ENCODE data around the gene PAFAH1B1. TPM values are rescaled to one million over a fixed set of nuclear protein-coding genes. Genes with fewer than 3 reads are reported as not detected.
A peak's percentile ranks its signal among the peaks of the same experiment; 100 is the strongest.
"Not testable (repeated sequence)": the region's sequence is repeated elsewhere in the genome, so short reads cannot be mapped to it uniquely, and the experiment has no call there.

The PAFAH1B1 gene
- total RNA-seq, 1 donor from 2014 or later, result 109 TPM

GRCh38 chr17:2655546-2655945 lies 62.1 kb downstream of the PAFAH1B1 start:
- no peak for TF ChIP-seq CTCF (IDR thresholded peaks at IDR 0.05; ENCODE audit: insufficient read depth, low read length, severe bottlenecking)
- FAIRE-seq (no peak), DNase-seq (ENCODE audit: low read depth) (no peak)
- Histone ChIP-seq H3K4me3 (ENCODE audit: low read depth, low read length) (no peak overlapping the region), H3K27me3 (ENCODE audit: control insufficient read depth, insufficient read depth, low read length) (no peaks in the 10 kb centered on the region), H3K36me3 (ENCODE audit: control insufficient read depth, insufficient read depth, low read length) (peaks cover 1% of the 10 kb centered on the region)

- FAIRE-seq (no peak), DNase-seq (ENCODE audit: low read depth) (no peak)
- H3K36me3 ChIP-seq (ENCODE audit: control insufficient read depth, insufficient read depth, low read length), result peaks cover under 1% of the 10 kb centered on the region
- no peak overlapping the region for H3K4me3 ChIP-seq (ENCODE audit: low read depth, low read length)
- TF ChIP-seq CTCF (IDR thresholded peaks at IDR 0.05; ENCODE audit: insufficient read depth, low read length, severe bottlenecking), result no peak
- H3K27me3 ChIP-seq (ENCODE audit: control insufficient read depth, insufficient read depth, low read length), result no peaks in the 10 kb centered on the region
These were observed 62.8 kb downstream of the PAFAH1B1 start for GRCh38 chr17:2656283-2656682.

- not testable (repeated sequence) for H3K27me3 ChIP-seq (ENCODE audit: control insufficient read depth, insufficient read depth, low read length); FAIRE-seq; H3K4me3 ChIP-seq (ENCODE audit: low read depth, low read length); H3K36me3 ChIP-seq (ENCODE audit: control insufficient read depth, insufficient read depth, low read length)
- DNase-seq (ENCODE audit: low read depth), result peak; percentile 23
These were observed 65.9 kb downstream of the PAFAH1B1 start for GRCh38 chr17:2659337-2659736.

GRCh38 chr17:2660410-2660809 lies 67.0 kb downstream of the PAFAH1B1 start:
- DNase-seq (ENCODE audit: low read depth); H3K27me3 ChIP-seq (ENCODE audit: control insufficient read depth, insufficient read depth, low read length); H3K4me3 ChIP-seq (ENCODE audit: low read depth, low read length); FAIRE-seq; H3K36me3 ChIP-seq (ENCODE audit: control insufficient read depth, insufficient read depth, low read length): not testable (repeated sequence)

- FAIRE-seq (no peak), DNase-seq (ENCODE audit: low read depth) (no peak)
- Histone ChIP-seq H3K27me3 (ENCODE audit: control insufficient read depth, insufficient read depth, low read length) (no peaks in the 10 kb centered on the region), H3K36me3 (ENCODE audit: control insufficient read depth, insufficient read depth, low read length) (peaks cover 13% of the 10 kb centered on the region), H3K4me3 (ENCODE audit: low read depth, low read length) (no peak overlapping the region)
- TF ChIP-seq CTCF (IDR thresholded peaks at IDR 0.05; ENCODE audit: insufficient read depth, low read length, severe bottlenecking), result no peak
These were observed 78.6 kb downstream of the PAFAH1B1 start for GRCh38 chr17:2672026-2672425.

GRCh38 chr17:2679247-2679646 lies 85.8 kb downstream of the PAFAH1B1 start:
- DNase-seq (ENCODE audit: low read depth); FAIRE-seq; H3K27me3 ChIP-seq (ENCODE audit: control insufficient read depth, insufficient read depth, low read length); H3K4me3 ChIP-seq (ENCODE audit: low read depth, low read length); H3K36me3 ChIP-seq (ENCODE audit: control insufficient read depth, insufficient read depth, low read length): not testable (repeated sequence)

- Histone ChIP-seq H3K27me3 (ENCODE audit: control insufficient read depth, insufficient read depth, low read length) (no peaks in the 10 kb centered on the region), H3K4me3 (ENCODE audit: low read depth, low read length) (no peak overlapping the region), H3K36me3 (ENCODE audit: control insufficient read depth, insufficient read depth, low read length) (peaks cover 9% of the 10 kb centered on the region)
- DNase-seq (ENCODE audit: low read depth), result no peak
- FAIRE-seq, result no peak
- no peak for TF ChIP-seq CTCF (IDR thresholded peaks at IDR 0.05; ENCODE audit: insufficient read depth, low read length, severe bottlenecking)
These were observed 87.5 kb downstream of the PAFAH1B1 start for GRCh38 chr17:2680961-2681360.
